Lung (tissue), 12 donors: ENCODE data around the gene PRR15. TPM values are rescaled to one million over a fixed set of nuclear protein-coding genes. Genes with fewer than 3 reads are reported as not detected.
"Not testable (repeated sequence)": the region's sequence is repeated elsewhere in the genome, so short reads cannot be mapped to it uniquely, and the experiment has no call there.

Experiments used
- ATAC-seq: fragments of 200-7000 bp; cut with Tn5 transposase; one replicate; pipeline ENCODE4 v1.9.1; 2020; ENCODE audit warnings: moderate number of reproducible peaks; ENCODE audit not compliant: insufficient read depth, low FRiP score
- DNase-seq, 3 donors: peaks; one replicate each; pipeline ENCODE4 v3.0.0-alpha.2; 2013 to 2017
- H3K27ac ChIP-seq, 2 donors: one replicate each; pipeline ENCODE4 v1.5.1; 2013; ENCODE audit warnings: mild to moderate bottlenecking in 2 of 2, moderate library complexity in 2 of 2, control low read depth in 1 of 2, inconsistent platforms in 1 of 2, low read depth in 1 of 2, low read length in 1 of 2
- H3K27me3 ChIP-seq, 3 donors: one replicate each; pipeline ENCODE4 v1.5.1; 2013; ENCODE audit warnings: low read length in 2 of 3; ENCODE audit not compliant: control insufficient read depth in 3 of 3, insufficient read depth in 3 of 3
- H3K36me3 ChIP-seq, 4 donors: one replicate each; pipeline ENCODE4 v1.5.1; 2013; ENCODE audit warnings: low read length in 4 of 4, mild to moderate bottlenecking in 1 of 4, moderate library complexity in 1 of 4; ENCODE audit not compliant: control insufficient read depth in 4 of 4, insufficient read depth in 4 of 4
- H3K4me1 ChIP-seq, 5 donors: one replicate each; pipeline ENCODE4 v1.5.1; 2013; ENCODE audit warnings: low read length in 5 of 5, mild to moderate bottlenecking in 2 of 5, moderate library complexity in 1 of 5; ENCODE audit not compliant: control insufficient read depth in 5 of 5, insufficient read depth in 5 of 5
- H3K4me3 ChIP-seq: one replicate; pipeline ENCODE4 v1.5.1; 2013; ENCODE audit warnings: mild to moderate bottlenecking, control low read depth, moderate library complexity
- H3K9ac ChIP-seq, 2 donors: one replicate each; pipeline ENCODE4 v1.5.1; 2013; ENCODE audit warnings: low read length in 2 of 2, control low read depth in 1 of 2; ENCODE audit not compliant: insufficient read depth in 1 of 2
- H3K9me3 ChIP-seq, 4 donors: one replicate each; pipeline ENCODE4 v1.5.1; 2013; ENCODE audit warnings: low read length in 3 of 4, mild to moderate bottlenecking in 1 of 4, moderate library complexity in 1 of 4; ENCODE audit not compliant: control insufficient read depth in 4 of 4, insufficient read depth in 3 of 4
- WGBS, 2 donors: extraction: QIAGEN DNeasy Blood & Tissue Kit; methylation state at CpG; one replicate each; pipeline ENCODE4 v1.1.7; 2013; 5-methylcytosine and 5-hydroxymethylcytosine counted together
- polyA plus RNA-seq, 2 donors: library from polyadenylated mRNA; stranded (reverse); fragments of 200-250 nt; gene quantifications; one replicate each; pipeline ENCODE4 v1.2.1, GENCODE V29; 2013
- total RNA-seq, 2 donors: library from RNA; depleted of rRNA in 1 of 2; stranded (reverse); fragments of >200 nt in 1 of 2; gene quantifications; one replicate each; pipeline ENCODE4 v1.2.1, GENCODE V29; 2014 to 2021
- TF ChIP-seq, protein P1 (sequence below): IDR thresholded peaks from 2 replicates; pipeline ENCODE4 v1.5.1; 2012; ENCODE audit warnings: mild to moderate bottlenecking; ENCODE audit errors: control extremely low read depth, extremely low read depth
- donor health status: control.
- donor health status: control.
- donor health status: Bipolar disorder and iron deficiency.
- donor health status: healthy.
- donor health status: DM: yes; HTN: yes; CAD: no.

Gene PRR15
- total and polyA plus RNA-seq, 4 donors, result 0.71 to 11.4 (median 7.0) TPM

DNA sequence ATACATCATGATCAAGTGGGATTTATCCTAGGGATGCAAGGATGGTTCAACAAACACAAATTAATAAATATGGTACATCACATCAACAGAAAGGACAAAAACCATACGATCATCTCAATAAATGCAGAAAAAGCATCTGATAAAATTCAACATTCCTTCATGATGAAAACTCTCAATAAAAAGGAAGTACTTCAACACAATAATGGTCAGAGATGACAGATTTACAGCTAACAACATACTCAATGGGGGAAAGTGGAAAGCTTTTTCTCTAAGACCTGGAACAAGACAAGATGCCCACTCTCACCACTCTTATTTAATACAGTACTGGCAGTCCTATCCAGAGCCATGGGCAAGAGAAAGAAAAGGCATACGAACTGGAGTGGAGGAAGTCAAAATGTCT lies 39.9 kb upstream of the PRR15 start:
- TF ChIP-seq, protein P1, sequence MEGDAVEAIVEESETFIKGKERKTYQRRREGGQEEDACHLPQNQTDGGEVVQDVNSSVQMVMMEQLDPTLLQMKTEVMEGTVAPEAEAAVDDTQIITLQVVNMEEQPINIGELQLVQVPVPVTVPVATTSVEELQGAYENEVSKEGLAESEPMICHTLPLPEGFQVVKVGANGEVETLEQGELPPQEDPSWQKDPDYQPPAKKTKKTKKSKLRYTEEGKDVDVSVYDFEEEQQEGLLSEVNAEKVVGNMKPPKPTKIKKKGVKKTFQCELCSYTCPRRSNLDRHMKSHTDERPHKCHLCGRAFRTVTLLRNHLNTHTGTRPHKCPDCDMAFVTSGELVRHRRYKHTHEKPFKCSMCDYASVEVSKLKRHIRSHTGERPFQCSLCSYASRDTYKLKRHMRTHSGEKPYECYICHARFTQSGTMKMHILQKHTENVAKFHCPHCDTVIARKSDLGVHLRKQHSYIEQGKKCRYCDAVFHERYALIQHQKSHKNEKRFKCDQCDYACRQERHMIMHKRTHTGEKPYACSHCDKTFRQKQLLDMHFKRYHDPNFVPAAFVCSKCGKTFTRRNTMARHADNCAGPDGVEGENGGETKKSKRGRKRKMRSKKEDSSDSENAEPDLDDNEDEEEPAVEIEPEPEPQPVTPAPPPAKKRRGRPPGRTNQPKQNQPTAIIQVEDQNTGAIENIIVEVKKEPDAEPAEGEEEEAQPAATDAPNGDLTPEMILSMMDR, result no peak
- Histone ChIP-seq H3K4me3 (no peak overlapping the region), H3K27ac (no peak overlapping the region), H3K36me3 (no peaks in the 10 kb centered on the region), H3K9ac (no peak overlapping the region), H3K9me3 (no peaks in the 10 kb centered on the region), H3K4me1 (no peaks in the 10 kb centered on the region), H3K27me3 (peaks cover 0 to 2% (median 0%) of the 10 kb centered on the region in 3 donors)
- 66 to 70% methylated on average over 2 of the region's 2 CpGs for WGBS, 2 donors
- ATAC-seq (no peak), DNase-seq (no peak)

DNA sequence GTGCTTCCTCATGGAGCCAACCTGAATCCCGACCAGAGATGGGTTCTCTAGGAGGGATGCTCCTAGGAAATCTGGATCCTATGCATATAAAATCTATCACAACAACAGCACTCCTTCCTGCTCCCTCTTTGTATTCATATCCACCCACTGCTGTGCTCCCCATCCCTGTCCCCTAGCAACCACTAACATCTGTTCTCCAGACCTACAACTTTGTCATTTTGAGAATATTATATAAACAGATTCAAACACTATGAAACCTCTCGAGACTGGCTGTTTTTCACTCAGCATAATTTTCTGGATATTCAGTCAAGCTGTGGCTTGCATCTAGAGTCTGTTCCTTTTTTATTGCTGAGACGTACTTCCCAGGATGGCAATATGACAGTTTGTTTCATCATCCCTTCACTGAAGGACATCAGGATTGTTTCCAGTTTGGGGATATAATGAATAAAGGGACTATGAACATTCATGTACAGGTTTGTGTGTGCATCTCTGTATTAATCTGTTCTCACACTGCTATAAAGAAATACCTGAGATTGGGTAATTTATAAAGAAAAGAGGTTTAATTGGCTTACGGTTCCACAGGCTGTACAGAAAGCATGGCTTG lies 36.0 kb upstream of the PRR15 start:
- Histone ChIP-seq H3K27me3 (peaks cover 0 to 2% (median 0%) of the 10 kb centered on the region in 3 donors), H3K9me3 (no peaks in the 10 kb centered on the region), H3K4me1 (no peaks in the 10 kb centered on the region), H3K9ac (no peak overlapping the region), H3K4me3 (no peak overlapping the region), H3K27ac (no peak overlapping the region), H3K36me3 (no peaks in the 10 kb centered on the region)
- DNase-seq (no peak), ATAC-seq (no peak)
- TF ChIP-seq, protein P1, result no peak
- 87 to 89% methylated on average over 4 of the region's 4 CpGs for WGBS, 2 donors

DNA sequence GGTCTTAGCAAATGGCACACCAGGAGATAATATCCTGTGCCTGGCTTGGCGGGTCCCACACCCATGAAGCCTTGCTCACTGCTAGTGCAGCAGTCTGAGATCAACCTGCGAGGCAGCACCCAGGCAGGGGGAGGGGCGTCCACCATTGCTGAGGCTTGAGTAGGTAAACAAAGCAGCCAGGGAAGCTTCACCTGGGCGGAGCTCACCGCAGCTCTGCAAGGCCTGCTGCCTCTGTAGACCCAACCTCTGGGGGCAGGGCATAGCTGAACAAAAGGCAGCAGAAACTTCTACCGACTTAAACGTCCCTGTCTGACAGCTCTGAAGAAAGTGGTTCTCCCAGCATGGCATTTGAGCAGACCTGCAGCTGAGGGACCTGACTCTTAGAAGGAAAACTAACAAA lies 35.1 kb upstream of the PRR15 start:
- not testable (repeated sequence) for H3K27ac ChIP-seq, ATAC-seq, H3K27me3 ChIP-seq, DNase-seq, H3K9me3 ChIP-seq, H3K9ac ChIP-seq, H3K4me3 ChIP-seq, H3K4me1 ChIP-seq, H3K36me3 ChIP-seq
- WGBS, 2 donors, result 72 to 83% methylated on average over 7 of the region's 7 CpGs

DNA sequence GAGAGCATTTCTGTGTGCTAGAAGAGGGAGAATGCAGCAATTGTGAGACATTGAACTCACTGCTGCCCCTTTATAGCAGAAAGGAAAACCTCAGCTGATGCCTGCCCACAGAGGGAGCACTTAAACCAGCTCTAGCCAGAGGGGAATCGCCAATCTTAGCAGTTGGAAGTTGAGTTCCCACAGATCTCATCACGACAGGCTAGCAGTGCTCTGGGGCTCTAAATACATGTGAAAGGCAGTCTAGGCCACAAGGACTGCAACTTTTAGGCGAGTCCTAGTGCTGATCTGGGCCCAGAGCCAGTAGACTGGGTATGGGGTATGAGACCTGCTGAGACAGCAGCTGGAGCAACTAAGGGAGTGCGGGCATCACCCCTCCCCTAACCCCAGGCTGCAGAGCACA lies 25.2 kb upstream of the PRR15 start:
- Histone ChIP-seq H3K9me3 (peaks cover 0 to 2% (median 0%) of the 10 kb centered on the region in 4 donors), H3K36me3 (no peaks in the 10 kb centered on the region), H3K27me3 (peaks cover 0 to 3% (median 0%) of the 10 kb centered on the region in 3 donors), H3K4me3 (no peak overlapping the region), H3K9ac (no peak overlapping the region), H3K27ac (no peak overlapping the region), H3K4me1 (no peaks in the 10 kb centered on the region)
- ATAC-seq, result no peak
- DNase-seq, result no peak
- 83 to 89% methylated on average over 4 of the region's 4 CpGs for WGBS, 2 donors
- TF ChIP-seq, protein P1, result no peak
